ENCODE data around the gene TLX2.

Gene TLX2

DNA sequence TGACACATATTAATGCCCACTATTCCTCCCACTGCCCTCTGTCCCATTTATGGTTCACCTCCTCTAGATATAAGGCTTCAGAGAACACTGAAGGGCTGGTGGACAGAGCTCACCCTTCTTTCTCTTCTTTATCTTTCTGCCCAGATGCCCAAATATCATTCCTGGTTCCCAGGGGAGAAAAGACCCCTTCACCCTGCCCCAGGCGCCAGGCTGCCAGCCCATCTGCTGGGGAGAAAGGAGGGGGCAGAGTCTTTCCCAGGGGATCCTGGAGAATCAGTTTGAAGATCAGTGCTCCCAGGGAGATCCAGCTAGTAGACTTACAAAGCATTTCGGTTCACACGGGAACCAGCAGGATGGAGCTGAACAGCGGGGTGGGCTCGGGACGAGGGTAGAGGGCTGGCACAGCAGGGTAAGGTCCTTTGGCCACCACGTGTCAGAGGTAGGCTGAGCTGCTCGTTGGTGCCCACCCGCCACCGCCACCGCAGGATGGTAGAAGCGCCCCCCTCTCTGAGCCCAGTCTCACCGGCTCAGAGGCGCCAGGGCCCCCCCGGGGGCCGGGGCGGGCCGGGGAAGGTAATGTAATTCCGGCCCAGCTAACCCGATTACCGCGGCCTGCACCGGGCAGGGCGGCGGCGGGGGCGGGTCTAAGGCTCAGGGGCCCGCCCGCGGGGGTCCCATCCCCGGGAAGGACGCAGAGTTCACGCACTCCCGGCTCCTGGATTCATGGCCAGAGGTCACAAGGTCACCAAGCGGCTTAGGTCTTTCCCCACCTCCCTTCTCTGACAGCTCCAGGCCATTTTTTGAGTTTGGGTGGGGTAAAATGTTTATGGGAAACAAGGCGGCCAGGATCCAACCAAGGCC, 1.3 kb upstream of the TLX2 start:
- no peak overlapping the region for H3K4me2 ChIP-seq (ENCODE audit: low read depth, low read length, poor library complexity, severe bottlenecking)
- H3K4me3 ChIP-seq (ENCODE audit: insufficient read depth, low read length, poor library complexity, severe bottlenecking) = no peak overlapping the region

DNA sequence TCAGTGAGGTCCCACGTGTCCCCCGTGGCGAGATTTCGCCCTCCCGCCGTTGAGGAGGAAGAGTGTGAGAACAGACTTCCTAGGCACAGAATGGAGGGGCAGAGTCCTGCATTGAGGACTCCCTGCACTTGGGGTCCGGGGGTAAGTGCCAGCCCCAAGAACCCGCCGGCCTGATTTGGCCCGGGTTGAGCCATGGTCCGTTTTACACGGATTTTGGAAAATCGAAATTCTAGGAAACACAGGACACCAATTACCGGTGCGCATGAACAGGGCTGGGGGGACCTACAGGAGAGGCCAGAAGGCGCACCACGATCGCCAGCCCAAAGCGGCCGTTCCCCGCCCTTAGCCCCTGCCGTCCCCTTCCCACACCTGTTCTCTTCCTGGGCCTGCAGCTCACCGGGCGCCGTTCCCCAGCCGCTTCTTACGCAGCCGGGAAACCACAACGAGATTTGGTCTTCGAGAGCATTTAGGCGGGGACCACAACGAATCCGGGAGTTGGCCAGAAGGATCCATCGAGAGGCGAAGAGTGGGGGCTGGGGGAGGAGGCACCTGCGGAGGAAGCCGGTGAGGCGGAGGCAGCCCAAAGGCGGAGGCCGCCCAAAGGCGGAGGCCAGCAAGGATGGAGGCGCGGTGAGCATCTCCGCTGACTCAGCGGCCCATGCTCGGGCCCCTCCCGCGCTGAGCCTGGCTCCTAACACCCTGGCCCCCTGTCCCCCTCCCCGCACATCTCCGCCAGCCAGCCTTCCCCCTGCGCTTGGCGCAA, 464 bp upstream of the TLX2 start:
- H3K36me3 ChIP-seq (ENCODE audit: low read length) = no peaks in the 10 kb centered on the region
- no peak overlapping the region for H3K4me2 ChIP-seq (ENCODE audit: low read depth, low read length, poor library complexity, severe bottlenecking)
- no peak overlapping the region for H2AFZ ChIP-seq (ENCODE audit: low read depth, low read length, severe bottlenecking)
- TF ChIP-seq, protein P1, sequence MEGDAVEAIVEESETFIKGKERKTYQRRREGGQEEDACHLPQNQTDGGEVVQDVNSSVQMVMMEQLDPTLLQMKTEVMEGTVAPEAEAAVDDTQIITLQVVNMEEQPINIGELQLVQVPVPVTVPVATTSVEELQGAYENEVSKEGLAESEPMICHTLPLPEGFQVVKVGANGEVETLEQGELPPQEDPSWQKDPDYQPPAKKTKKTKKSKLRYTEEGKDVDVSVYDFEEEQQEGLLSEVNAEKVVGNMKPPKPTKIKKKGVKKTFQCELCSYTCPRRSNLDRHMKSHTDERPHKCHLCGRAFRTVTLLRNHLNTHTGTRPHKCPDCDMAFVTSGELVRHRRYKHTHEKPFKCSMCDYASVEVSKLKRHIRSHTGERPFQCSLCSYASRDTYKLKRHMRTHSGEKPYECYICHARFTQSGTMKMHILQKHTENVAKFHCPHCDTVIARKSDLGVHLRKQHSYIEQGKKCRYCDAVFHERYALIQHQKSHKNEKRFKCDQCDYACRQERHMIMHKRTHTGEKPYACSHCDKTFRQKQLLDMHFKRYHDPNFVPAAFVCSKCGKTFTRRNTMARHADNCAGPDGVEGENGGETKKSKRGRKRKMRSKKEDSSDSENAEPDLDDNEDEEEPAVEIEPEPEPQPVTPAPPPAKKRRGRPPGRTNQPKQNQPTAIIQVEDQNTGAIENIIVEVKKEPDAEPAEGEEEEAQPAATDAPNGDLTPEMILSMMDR (IDR thresholded peaks at IDR 0.05; ENCODE audit: insufficient read depth, low read length, poor library complexity, severe bottlenecking) = no peak
- TF ChIP-seq EZH2phosphoT487 (conservative IDR thresholded peaks at IDR 0.05; ENCODE audit: low read length) = no peak
- no peak overlapping the region for H3K27ac ChIP-seq (ENCODE audit: low read depth, low read length)
- H3K4me3 ChIP-seq (ENCODE audit: insufficient read depth, low read length, poor library complexity, severe bottlenecking) = no peak overlapping the region
- H3K9ac ChIP-seq (ENCODE audit: low read length) = no peak overlapping the region
- H3K79me2 ChIP-seq (ENCODE audit: insufficient read depth, low read length) = no peaks in the 10 kb centered on the region
- no peaks in the 10 kb centered on the region for H3K9me3 ChIP-seq (ENCODE audit: insufficient read depth, low read length)
- no peaks in the 10 kb centered on the region for H3K9me2 ChIP-seq (replicated peaks; ENCODE audit: insufficient read depth, low read length)
- no peaks in the 10 kb centered on the region for H3K27me3 ChIP-seq (ENCODE audit: low read length)
- H3F3A ChIP-seq (ENCODE audit: insufficient read depth) = peaks cover 4% of the 10 kb centered on the region; the same call in 1 of the 2 replicates
- no peaks in the 10 kb centered on the region for H4K20me1 ChIP-seq (ENCODE audit: low read depth, low read length)

More for the DNA sequence above, 1.3 kb upstream of the TLX2 start:
- H3K9ac ChIP-seq (ENCODE audit: low read length) = no peak overlapping the region
- no peak for TF ChIP-seq EZH2phosphoT487 (conservative IDR thresholded peaks at IDR 0.05; ENCODE audit: low read length)
- TF ChIP-seq, protein P1 (IDR thresholded peaks at IDR 0.05; ENCODE audit: insufficient read depth, low read length, poor library complexity, severe bottlenecking) = no peak
- H3K36me3 ChIP-seq (ENCODE audit: low read length) = no peaks in the 10 kb centered on the region
- H3K27me3 ChIP-seq (ENCODE audit: low read length) = no peaks in the 10 kb centered on the region
- no peaks in the 10 kb centered on the region for H3K79me2 ChIP-seq (ENCODE audit: insufficient read depth, low read length)
- no peaks in the 10 kb centered on the region for H3K9me3 ChIP-seq (ENCODE audit: insufficient read depth, low read length)
- no peak overlapping the region for H2AFZ ChIP-seq (ENCODE audit: low read depth, low read length, severe bottlenecking)
- no peak overlapping the region for H3K27ac ChIP-seq (ENCODE audit: low read depth, low read length)
- peaks cover 4% of the 10 kb centered on the region; the same call in 1 of the 2 replicates for H3F3A ChIP-seq (ENCODE audit: insufficient read depth)
- H4K20me1 ChIP-seq (ENCODE audit: low read depth, low read length) = no peaks in the 10 kb centered on the region
- H3K9me2 ChIP-seq (replicated peaks; ENCODE audit: insufficient read depth, low read length) = no peaks in the 10 kb centered on the region

DNA sequence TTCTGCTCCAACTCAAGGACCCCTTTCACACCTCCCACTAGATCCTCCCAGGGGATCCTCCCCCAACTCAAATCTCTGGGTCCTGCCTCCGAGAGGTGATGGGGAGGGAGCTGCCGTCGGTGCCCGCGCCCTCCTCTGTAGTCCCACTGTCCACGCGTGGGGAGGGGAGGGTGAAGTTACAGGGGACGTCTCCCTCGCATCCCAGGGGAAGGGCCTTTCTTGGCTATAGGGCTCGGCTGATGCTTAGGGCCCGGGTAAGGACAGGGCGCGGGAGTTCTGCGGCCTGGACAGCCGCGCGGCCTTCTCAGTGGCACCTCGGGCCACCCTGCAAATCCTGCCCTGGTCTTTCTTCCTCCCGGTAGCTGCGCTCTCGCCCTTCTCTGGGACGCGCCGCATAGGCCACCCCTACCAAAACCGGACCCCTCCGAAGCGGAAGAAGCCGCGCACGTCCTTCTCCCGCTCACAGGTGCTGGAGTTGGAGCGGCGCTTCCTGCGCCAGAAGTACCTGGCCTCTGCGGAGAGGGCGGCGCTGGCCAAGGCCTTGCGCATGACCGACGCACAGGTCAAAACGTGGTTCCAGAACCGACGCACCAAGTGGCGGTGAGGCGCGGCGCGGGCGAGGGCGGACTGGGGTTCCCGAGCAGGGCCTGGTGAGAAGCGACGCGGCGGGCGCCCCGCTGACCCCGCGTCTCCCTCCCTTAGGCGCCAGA, 1.2 kb downstream of the TLX2 start:
- TF ChIP-seq EZH2phosphoT487 (conservative IDR thresholded peaks at IDR 0.05; ENCODE audit: low read length) = no peak
- TF ChIP-seq, protein P1 (IDR thresholded peaks at IDR 0.05; ENCODE audit: insufficient read depth, low read length, poor library complexity, severe bottlenecking) = no peak
- H3K27ac ChIP-seq (ENCODE audit: low read depth, low read length) = no peak overlapping the region
- no peaks in the 10 kb centered on the region for H3K79me2 ChIP-seq (ENCODE audit: insufficient read depth, low read length)
- no peak overlapping the region for H3K9ac ChIP-seq (ENCODE audit: low read length)
- H3K36me3 ChIP-seq (ENCODE audit: low read length) = no peaks in the 10 kb centered on the region
- H3K27me3 ChIP-seq (ENCODE audit: low read length) = no peaks in the 10 kb centered on the region
- H3K9me2 ChIP-seq (replicated peaks; ENCODE audit: insufficient read depth, low read length) = no peaks in the 10 kb centered on the region
- no peaks in the 10 kb centered on the region for H3K9me3 ChIP-seq (ENCODE audit: insufficient read depth, low read length)
- no peak overlapping the region for H3K4me2 ChIP-seq (ENCODE audit: low read depth, low read length, poor library complexity, severe bottlenecking)
- no peaks in the 10 kb centered on the region for H3F3A ChIP-seq (ENCODE audit: insufficient read depth)
- no peak overlapping the region for H3K4me3 ChIP-seq (ENCODE audit: insufficient read depth, low read length, poor library complexity, severe bottlenecking)
- no peak overlapping the region for H2AFZ ChIP-seq (ENCODE audit: low read depth, low read length, severe bottlenecking)
- no peaks in the 10 kb centered on the region for H4K20me1 ChIP-seq (ENCODE audit: low read depth, low read length)

Measured in SU-DHL-6 (cell line).